GM18526 (cell line): ENCODE data around the gene HDX.

Experiments used
- POLR2A ChIP-seq: IDR thresholded peaks from 3 replicates; pipeline ENCODE4 v1.6.1; 2011; ENCODE audit not compliant: insufficient read length; ENCODE audit errors: extremely low read depth

Gene HDX, protein sequence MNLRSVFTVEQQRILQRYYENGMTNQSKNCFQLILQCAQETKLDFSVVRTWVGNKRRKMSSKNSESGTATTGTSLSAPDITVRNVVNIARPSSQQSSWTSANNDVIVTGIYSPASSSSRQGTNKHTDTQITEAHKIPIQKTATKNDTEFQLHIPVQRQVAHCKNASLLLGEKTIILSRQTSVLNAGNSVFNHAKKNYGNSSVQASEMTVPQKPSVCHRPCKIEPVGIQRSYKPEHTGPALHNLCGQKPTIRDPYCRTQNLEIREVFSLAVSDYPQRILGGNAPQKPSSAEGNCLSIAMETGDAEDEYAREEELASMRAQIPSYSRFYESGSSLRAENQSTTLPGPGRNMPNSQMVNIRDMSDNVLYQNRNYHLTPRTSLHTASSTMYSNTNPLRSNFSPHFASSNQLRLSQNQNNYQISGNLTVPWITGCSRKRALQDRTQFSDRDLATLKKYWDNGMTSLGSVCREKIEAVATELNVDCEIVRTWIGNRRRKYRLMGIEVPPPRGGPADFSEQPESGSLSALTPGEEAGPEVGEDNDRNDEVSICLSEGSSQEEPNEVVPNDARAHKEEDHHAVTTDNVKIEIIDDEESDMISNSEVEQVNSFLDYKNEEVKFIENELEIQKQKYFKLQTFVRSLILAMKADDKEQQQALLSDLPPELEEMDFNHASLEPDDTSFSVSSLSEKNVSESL

DNA sequence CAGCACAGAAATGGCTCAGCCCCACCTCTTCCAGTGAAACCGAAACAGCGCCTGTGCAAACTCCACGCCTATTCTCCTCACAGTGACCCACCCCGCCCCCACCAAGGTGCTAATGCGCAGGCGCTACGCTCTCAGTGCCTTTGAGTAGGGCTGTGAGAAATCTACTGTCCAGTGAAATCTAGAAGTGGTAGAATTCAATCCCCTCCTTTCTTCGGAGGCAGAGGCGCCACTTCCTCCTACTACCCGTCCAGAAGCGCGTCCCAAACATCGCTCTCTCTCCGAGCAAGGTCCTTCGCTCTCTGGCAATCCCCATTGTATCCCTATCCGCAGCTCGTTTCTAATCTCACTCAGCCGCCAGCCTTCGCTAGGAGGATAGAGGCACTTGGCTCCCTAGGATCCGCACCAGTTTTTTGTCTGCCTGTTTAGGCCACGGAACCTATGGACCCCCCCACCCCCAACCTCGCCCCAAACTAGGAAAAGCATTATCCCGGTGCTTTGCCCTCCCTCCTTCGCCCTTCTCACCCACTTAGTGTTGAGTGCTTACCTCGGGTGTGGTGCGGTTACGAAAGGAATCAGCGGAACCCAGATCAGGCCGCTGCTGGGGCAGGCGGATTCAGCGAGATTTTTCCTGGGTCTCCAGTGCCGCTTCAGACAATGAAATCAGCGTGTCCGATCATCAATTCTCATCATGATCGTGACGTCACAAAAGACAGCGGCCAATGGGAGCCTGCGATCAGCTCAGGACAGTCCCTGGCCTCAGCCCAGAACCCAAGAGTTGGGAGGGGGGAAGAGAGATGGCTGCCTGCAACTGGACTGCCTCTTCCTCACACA is at the start of gene HDX:
TSS of gene HDX (minus strand) at position 656 of the 831 bp plus-strand sequence. CDS start 27,056 bp downstream, outside the sequence.
- TF ChIP-seq POLR2A, result no peak

DNA sequence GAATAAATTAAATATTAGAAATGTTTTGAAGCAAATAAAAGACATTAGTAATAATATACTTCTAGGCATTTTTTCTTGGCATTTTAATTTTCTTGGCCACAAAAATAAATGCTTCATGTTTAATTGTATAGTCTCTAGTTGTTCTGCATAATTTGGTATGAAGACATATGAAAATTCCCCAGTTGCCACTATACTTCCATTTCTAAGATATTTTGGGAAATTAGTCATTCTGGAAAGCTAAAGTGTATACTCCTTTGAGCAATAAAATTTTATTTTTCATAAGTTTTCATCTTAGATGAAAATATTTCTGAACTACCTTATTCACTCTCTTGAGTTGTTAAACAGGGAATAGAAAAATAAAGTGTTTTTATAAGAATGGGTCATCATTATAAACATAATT is 13.8 kb downstream of the HDX start:
- TF ChIP-seq POLR2A, result no peak

DNA sequence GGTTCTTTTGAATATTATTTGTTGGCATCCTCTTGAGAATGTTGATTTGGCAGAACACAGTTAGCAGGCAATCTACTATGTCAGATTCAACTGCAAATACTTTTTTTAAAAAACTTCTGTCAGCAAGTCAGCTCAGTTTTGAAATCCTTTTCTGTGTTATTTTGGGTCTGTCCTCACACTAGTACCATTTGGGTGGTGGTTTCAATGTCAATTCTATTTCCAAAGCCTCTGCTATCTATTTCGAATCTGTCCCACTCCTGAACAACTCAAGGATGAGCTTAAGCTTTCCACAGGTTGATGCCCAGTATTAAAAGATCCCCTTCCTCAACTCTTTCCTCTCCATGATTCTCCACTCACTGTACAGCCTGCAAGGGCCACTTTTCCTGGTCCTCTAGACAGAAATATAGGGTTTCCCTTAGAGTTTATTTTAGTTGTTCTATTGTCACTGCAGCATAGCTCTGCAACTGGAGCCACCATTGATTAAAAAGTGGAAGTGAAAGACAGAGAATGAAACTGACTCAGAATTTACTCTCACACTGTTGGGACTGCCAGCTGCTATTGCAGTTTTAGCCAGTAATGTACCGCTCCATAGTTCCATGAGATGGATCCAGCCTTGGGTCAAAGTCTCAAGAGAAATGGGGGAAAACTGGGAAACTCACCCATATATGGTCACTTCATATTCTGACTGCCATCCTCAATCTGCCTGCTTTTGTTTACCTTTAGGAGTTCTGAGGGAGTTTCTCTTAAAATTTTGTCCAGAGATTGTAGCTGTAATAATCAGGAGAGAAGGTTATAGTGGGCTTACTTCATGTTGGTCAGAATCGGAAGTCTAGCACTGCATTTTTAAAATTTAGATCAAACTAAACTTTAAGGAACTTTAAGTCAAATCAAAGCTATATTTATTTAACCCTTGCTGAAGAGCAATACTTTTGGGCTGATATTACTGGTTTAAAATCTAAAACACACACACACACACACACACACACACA is 14.6 kb downstream of the HDX start:
- no peak for TF ChIP-seq POLR2A

DNA sequence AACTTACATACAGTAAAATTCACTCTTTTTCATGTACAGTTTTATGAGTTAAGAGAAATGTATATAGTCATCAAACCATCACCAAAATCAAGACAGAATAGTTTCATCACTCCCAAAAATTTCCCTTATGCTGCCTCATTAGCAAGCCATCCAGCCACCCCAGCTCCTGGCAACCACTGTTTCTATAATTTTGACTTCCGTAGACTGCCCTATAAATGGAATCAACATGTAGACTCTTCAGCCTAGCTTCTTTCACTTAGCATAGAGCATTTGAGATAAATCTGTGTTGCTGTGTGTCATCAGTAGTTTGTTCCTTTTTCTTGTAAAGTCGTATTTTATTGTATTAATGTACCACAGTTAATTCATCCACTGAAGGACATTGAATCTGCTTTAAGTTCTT is 23.2 kb downstream of the HDX start:
- no peak for TF ChIP-seq POLR2A

DNA sequence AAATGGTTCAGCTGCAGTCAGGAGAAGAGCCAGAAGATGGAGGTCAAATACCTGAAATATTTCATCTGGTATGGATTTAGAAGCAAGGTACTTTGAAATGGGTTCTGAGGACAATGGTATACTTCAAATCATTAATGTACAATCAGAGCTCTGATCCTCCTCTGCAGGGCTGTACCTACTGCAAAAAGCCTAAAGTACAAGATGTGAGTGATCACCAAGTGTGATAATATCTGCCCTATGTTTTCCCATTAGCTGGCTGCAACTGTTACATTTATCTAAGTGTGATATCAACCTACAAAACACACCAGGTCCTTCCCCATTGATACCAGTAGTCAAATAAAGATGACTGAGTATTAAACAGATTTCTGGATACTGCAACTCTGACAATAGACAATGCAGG is 25.1 kb downstream of the HDX start:
- TF ChIP-seq POLR2A, result no peak

DNA sequence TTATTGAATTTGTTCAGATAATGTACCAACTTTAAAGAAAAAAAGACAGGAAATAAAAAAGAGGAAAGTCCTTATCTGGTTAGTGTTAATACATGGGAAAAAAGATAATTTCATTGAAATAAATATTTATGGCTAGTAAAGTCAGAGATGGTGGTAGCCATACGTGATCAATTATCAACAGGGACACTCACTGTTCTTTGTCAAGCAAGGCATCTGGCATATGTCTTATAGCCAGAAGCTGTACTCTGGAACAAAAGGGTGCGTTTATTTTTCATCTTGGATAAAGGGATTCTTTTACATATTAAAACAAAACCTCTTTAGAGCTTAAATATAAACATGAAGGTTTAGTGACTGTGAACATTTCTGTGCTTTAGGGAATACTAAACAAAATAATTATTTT is 26.7 kb downstream of the HDX start:
- no peak for TF ChIP-seq POLR2A

DNA sequence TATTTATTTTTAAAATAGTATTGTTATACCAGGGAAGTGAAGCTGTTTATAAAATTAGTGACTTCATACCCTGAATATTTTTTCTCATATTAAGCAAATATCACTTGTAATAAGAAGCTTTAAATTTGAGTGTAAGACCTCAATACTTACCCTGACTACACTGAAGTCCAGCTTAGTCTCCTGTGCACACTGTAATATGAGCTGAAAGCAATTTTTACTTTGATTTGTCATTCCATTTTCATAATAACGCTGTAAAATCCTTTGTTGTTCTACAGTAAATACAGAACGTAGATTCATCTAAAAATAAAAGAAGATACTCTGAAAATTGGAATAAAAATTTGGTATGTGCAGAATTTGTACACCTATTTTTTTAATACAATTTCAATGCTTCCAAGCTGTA is 27.2 kb downstream of the HDX start:
- TF ChIP-seq POLR2A, result no peak

DNA sequence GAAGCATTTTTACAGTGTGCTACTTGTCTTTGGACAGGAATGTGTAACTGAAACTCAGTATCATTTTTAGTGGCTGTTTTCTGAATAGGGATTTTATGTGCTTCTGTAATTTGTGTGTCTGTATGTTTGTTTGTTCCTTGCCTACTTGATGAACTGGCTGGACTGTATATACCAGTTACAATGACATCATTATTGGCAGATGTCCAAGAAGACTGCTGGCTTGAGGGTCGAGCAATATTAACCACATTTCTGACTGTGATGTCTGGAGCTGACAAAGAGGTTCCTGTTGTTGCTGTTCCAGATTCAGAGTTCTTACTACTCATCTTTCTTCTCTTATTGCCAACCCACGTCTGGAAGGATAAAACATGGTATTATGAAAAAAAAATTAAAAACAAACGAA is 33.0 kb downstream of the HDX start:
- TF ChIP-seq POLR2A, result no peak

DNA sequence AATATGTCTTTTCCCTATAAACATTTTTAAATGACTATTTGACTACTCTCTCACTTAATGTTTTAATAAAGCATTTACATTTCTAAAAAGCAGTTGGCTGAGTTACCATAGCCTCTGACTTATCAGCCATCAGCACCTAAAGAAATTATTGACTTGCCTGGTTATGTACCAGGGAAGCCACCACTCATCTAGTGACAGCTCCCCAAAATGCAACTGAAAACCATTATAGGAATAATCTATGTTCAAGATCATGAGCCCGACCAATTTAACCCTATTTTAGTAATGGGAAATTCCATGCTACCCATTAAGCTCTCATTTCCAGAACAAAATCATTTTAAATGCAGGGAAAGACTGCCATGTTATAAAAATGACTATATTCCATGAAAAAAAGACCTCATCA is 34.4 kb downstream of the HDX start:
- no peak for TF ChIP-seq POLR2A

DNA sequence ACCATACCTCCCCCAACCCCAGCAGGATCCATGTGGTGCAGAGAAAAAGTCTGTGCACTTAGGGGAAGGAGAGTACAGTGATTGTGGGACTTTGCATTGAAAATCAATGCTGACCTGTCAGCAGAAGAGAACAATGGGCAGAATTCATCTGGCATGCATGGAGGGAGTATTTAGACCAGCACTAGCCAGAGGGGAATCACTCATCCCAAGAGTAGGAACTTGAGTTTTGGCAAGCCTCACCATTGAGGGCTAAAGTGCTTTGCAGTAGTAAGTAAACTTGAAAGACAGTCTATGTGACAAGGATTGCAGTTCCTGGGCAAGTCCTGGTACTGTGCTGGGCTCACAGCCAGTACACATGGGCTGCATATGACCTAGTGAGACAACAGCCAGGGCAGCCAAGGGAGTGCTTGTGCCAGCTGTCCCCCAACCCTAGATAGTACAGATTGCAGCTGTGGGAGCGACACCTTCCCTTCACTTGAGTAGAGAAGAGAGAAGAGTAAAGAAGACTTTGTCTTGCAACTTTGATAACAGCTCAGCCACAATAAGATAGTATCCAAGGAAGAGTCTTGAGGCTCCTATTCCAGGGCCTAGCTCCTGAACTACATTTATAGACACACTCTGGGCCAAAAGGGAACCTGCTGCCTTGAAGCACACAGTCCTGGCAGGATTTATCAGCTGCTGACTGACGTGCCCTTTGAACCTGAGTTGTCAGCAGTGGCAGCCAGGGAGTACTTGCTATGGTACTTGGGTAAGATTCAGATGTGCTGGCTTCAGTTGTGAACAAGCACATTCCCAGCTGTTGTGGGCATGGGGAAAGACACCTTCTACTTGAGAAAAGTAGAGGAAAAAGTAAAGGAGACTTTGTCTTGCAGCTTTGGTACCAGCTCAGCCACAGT is 48.7 kb downstream of the HDX start:
- no peak for TF ChIP-seq POLR2A

DNA sequence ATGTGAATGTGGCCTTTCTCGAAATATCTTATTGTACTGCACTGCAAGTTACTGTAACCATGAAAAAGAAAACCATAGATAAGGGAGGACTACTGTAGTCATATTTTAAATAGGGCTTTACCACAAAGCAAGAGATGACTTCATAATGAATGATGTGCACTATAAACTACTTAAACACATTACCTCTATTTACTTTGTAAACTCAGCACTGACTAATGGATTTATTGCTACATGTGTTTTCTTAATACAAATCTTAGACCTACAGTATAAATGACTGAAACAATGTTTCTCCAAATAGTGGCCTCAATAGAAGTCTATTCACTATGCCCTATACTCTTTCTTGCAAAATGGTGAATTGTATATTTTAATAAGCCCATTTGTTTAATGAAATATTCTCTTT is 61.1 kb downstream of the HDX start:
- TF ChIP-seq POLR2A, result no peak

DNA sequence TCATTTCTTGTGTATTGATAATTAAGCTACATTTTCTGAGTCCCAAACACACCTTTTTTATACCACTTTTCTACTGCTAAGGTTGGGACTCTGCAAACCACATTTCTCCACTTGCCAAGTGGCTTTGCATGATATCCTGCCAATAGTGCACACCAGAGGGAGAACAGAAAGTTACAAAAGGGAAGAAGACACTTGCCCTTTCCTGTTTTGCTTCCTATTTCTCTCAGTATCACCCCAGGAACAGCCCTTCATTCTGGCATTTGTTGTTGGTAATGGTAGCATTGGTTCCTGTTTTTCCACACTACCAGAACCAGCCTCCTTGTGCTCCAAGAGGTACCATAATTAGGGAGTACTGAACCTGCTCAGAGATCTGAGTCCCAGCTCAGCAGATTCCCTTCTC is 87.1 kb downstream of the HDX start:
- no peak for TF ChIP-seq POLR2A

DNA sequence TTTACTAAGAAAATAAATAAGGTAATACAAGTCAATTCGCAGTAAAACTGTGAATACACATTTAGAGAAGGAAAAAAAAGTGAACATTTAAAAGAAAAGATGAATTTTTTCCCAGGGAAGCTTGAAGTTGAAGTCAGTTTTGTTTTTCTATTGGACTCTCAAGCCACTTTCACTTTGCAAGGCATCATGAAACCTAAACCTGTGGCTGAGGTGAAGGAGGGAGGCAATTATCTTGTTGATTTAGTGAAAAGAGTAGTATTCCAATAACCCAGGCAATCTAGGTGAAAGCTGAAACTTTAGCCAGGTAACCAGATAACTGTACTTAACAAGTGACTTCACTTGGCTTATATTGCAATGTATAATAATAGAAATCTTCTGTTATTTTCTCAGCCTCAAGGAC is 138.6 kb downstream of the HDX start:
- no peak for TF ChIP-seq POLR2A

DNA sequence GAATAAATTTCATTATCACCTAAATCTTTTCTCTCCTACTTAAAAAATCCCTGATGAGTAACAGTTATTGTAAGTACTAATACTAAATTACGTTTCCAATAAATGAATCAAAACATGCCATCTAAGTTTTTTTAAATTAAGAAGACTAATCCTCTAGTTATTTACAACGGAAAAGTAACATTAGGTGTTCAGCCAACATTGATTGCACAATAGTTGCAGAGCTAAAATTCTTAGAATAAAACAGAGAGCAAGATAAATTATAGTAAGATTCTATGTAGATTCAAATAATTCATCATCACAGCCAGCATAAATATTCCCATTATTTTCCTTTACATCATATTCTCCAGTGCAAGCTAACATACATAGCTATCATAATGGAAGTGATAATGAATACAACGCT is 139.2 kb downstream of the HDX start:
- TF ChIP-seq POLR2A, result no peak

DNA sequence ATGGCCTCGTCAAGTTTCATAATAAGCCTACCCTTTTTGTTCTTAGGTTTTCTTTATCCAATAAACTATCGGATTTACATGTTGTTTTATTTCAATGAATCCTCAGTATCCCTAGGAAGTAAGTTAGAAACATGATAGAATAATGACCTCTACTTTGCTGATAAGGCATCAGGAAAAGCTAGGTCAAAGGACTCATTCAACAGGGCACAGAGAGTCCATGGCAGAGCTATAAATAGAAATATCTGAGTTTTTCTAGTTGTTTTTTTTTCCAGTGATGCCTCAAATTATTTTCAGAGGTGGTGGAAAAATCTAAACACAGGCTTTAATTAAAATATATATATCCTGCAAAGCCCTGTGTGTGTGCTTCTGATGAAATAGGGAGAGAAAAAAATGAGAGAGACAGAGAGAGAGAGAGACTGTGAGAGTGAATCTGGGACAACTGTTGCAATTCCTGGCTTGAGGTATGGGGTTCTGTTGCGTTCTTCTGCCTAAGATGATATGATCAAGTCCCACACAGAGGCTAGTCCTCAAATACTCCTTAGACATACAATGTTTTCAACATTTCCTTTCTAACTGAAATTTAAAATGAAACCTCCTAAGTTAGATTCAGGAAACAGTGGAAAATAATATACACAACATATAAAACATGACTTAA is 139.9 kb downstream of the HDX start:
- no peak for TF ChIP-seq POLR2A
